Measurements from ENCODE around the gene CHCHD10.
A peak's percentile ranks its signal among the peaks of the same experiment; 100 is the strongest.
"Not testable (repeated sequence)": the region's sequence is repeated elsewhere in the genome, so short reads cannot be mapped to it uniquely, and the experiment has no call there.

CHCHD10 gene

GRCh38 chr22:23744485-23744884 lies 23.3 kb downstream of the CHCHD10 start:
- no peak for DNase-seq

- DNase-seq, result no peak
These were observed 23.8 kb downstream of the CHCHD10 start for GRCh38 chr22:23744001-23744400.

- no peak for DNase-seq
These were observed 24.5 kb downstream of the CHCHD10 start for GRCh38 chr22:23743303-23743705.

GRCh38 chr22:23742505-23743264 lies 25.1 kb downstream of the CHCHD10 start:
- DNase-seq, result no peak

GRCh38 chr22:23737696-23738095 lies 30.1 kb downstream of the CHCHD10 start:
- no peak for DNase-seq

- DNase-seq, result not testable (repeated sequence)
These were observed 39.7 kb downstream of the CHCHD10 start for GRCh38 chr22:23728108-23728507.

- DNase-seq, result no peak
These were observed 45.0 kb downstream of the CHCHD10 start for GRCh38 chr22:23722724-23723123.

- DNase-seq, result no peak
These were observed 45.6 kb downstream of the CHCHD10 start for GRCh38 chr22:23722160-23722559.

- no peak for DNase-seq
These were observed 46.9 kb downstream of the CHCHD10 start for GRCh38 chr22:23720855-23721254.

- no peak for DNase-seq
These were observed 49.2 kb downstream of the CHCHD10 start for GRCh38 chr22:23718371-23719165.

- peak; percentile 96 for DNase-seq
These were observed 50.7 kb downstream of the CHCHD10 start for GRCh38 chr22:23716811-23717801.

All from eye (tissue), 1 donor.